Frontal cortex (tissue), 4 donors: ENCODE results near the gene LY86. TPM values are rescaled to one million over a fixed set of nuclear protein-coding genes. Genes with fewer than 3 reads are reported as not detected.
"Not testable (repeated sequence)": the region's sequence is repeated elsewhere in the genome, so short reads cannot be mapped to it uniquely, and the experiment has no call there.

Experiments
- DNase-seq, 2 donors: peaks; one replicate each; pipeline ENCODE4 v3.0.0; 2012; ENCODE audit warnings: low spot score in 2 of 2
- FAIRE-seq: peaks from 2 replicates; lab custom pipeline; 2012; peaks lifted over from hg19 to GRCh38; lab: Jason Lieb, UNC
- total RNA-seq: library from RNA; depleted of rRNA; stranded (reverse); fragments of >200 nt; gene quantifications from one replicate; pipeline ENCODE4 v1.2.3, GENCODE V29; 2014
- donor health status: control.
- donor health status: control.
- donor health status: control.

The LY86 gene
- total RNA-seq, 1 donor from 2014 or later, result 2.9 TPM

- DNase-seq, result no peak
- FAIRE-seq, result no peak
Measured at GRCh38 chr6:6663421-6664135, 75.1 kb downstream of the LY86 start.

- DNase-seq, result no peak
- no peak for FAIRE-seq
Measured at GRCh38 chr6:6665555-6666243, 77.2 kb downstream of the LY86 start.

- not testable (repeated sequence) for FAIRE-seq, DNase-seq
Measured at GRCh38 chr6:6670150-6670549, 81.6 kb downstream of the LY86 start.

DNA sequence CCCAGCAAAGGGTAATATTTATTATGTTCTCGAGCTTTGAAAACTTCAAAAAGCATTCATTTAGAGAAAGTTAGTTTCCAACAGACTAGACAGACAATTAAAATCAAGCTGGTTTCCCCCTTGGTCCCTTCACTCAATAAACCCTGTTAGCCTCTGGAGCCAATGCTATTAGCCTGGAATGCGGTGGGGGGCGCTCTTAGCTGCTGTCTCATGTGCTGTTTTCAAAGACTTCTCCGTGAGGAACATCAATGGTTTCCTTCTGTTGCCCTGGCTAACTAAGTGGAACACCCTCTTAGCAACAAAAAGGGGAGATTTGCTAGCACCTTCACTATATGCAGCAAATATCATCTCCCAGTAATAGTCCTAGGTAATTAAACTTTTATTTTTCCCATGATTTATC is 86.4 kb downstream of the LY86 start:
- no peak for DNase-seq
- FAIRE-seq, result no peak

GRCh38 chr6:6676910-6677441 is 88.5 kb downstream of the LY86 start:
- peak; percentile 40 to 67 for DNase-seq
- no peak for FAIRE-seq

DNA sequence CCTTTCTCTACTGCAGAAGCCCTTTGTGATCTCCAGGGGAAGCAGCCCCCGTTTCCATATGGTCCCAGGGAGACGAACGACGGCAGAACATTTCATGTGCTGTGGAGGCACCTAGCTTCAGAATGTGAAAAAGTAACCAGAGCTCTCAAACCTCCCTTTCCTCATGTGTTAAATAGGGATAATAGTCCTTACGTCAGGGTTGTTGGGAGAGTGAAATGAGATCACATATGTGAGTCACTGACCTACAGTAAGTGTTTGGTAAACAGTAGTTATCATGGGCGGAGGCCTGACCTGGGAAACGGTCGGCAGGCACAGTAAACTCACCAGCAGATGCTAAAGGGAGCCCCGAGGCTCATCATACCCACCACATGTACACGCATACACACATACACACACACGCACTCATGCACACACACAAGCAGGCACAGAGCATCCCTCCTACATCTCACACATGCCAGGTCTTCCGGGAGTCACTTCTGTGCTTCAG is 89.7 kb downstream of the LY86 start:
- FAIRE-seq (no peak), DNase-seq (no peak)

GRCh38 chr6:6678811-6679210 is 90.3 kb downstream of the LY86 start:
- DNase-seq (no peak), FAIRE-seq (no peak)

DNA sequence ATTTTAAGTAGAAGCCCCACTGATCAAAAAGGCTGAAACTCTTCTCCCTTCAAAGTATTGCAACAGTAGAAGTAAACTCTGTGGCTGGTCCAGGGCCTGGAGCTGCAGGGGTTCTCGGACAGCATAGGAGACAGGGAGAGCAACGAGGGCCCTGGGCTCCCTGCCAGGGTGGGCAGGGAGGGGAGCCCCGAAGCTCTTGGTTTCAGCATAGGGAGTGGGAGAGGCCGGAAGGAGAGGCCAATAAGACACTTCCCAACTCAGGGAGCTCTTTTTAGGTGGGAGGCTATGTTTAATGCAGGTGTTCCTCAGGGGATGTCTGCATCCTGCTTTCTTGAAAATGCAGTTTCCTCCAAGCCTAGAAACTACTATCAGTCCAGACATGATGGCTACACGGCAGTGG is 91.1 kb downstream of the LY86 start:
- DNase-seq (no peak), FAIRE-seq (no peak)

GRCh38 chr6:6680526-6680925 is 92.0 kb downstream of the LY86 start:
- DNase-seq (no peak), FAIRE-seq (no peak)

GRCh38 chr6:6681075-6681849 is 92.7 kb downstream of the LY86 start:
- FAIRE-seq, result no peak
- DNase-seq, result no peak

- DNase-seq (no peak), FAIRE-seq (no peak)
Measured at GRCh38 chr6:6682225-6682624, 93.7 kb downstream of the LY86 start.

GRCh38 chr6:6683969-6684833 is 95.7 kb downstream of the LY86 start:
- FAIRE-seq (no peak), DNase-seq (no peak)

GRCh38 chr6:6685249-6686040 is 96.9 kb downstream of the LY86 start:
- DNase-seq (no peak), FAIRE-seq (no peak)

- FAIRE-seq, result no peak
- no peak for DNase-seq
Measured at GRCh38 chr6:6686176-6686575, 97.7 kb downstream of the LY86 start.

GRCh38 chr6:6686748-6687601 is 98.5 kb downstream of the LY86 start:
- DNase-seq (peak in 1 of 2 donors; percentile 51), FAIRE-seq (no peak)

- no peak for FAIRE-seq
- no peak for DNase-seq
Measured at GRCh38 chr6:6688283-6688682, 99.8 kb downstream of the LY86 start.

GRCh38 chr6:6688951-6689350 is 100.4 kb downstream of the LY86 start:
- DNase-seq, result no peak
- FAIRE-seq, result no peak
